ENCODE measurements around the gene RPIA. TPM values are rescaled to one million over a fixed set of nuclear protein-coding genes. Genes with fewer than 3 reads are reported as not detected.

Gene RPIA
- total RNA-seq, 1 donor from 2014 or later = 15.0 TPM

GRCh38 chr2:88660622-88661021 lies 30.9 kb upstream of the RPIA start:
- H3K27ac Mint-ChIP-seq (ENCODE audit: unreplicated experiment) = peak overlapping the region; percentile 89

GRCh38 chr2:88666576-88666975 lies 24.9 kb upstream of the RPIA start:
- H3K4me3 Mint-ChIP-seq (ENCODE audit: unreplicated experiment) = no peak overlapping the region
- no peak for TF ChIP-seq CTCF (IDR thresholded peaks at IDR 0.05)
- H3K36me3 Mint-ChIP-seq (ENCODE audit: unreplicated experiment) = no peaks in the 10 kb centered on the region
- no peak overlapping the region for H3K27ac Mint-ChIP-seq (ENCODE audit: unreplicated experiment)
- H3K4me1 Mint-ChIP-seq (ENCODE audit: unreplicated experiment) = no peaks in the 10 kb centered on the region
- peaks cover 24% of the 10 kb centered on the region for H3K27me3 Mint-ChIP-seq (ENCODE audit: unreplicated experiment)
- no peak for DNase-seq (ENCODE audit: extremely low spot score, unreplicated experiment)
- no peaks in the 10 kb centered on the region for H3K9me3 Mint-ChIP-seq (ENCODE audit: unreplicated experiment)

More at GRCh38 chr2:88660622-88661021, 30.9 kb upstream of the RPIA start:
- Mint-ChIP-seq H3K4me1 (ENCODE audit: unreplicated experiment) (peaks cover 21% of the 10 kb centered on the region), H3K36me3 (ENCODE audit: unreplicated experiment) (no peaks in the 10 kb centered on the region), H3K9me3 (ENCODE audit: unreplicated experiment) (no peaks in the 10 kb centered on the region), H3K27me3 (ENCODE audit: unreplicated experiment) (peaks cover 2% of the 10 kb centered on the region), H3K4me3 (ENCODE audit: unreplicated experiment) (no peak overlapping the region)
- TF ChIP-seq CTCF (IDR thresholded peaks at IDR 0.05) = no peak
- DNase-seq (ENCODE audit: extremely low spot score, unreplicated experiment) = no peak

- H3K4me1 Mint-ChIP-seq (ENCODE audit: unreplicated experiment) = no peaks in the 10 kb centered on the region
- no peak overlapping the region for H3K4me3 Mint-ChIP-seq (ENCODE audit: unreplicated experiment)
- no peaks in the 10 kb centered on the region for H3K9me3 Mint-ChIP-seq (ENCODE audit: unreplicated experiment)
- DNase-seq (ENCODE audit: extremely low spot score, unreplicated experiment) = no peak
- no peak overlapping the region for H3K27ac Mint-ChIP-seq (ENCODE audit: unreplicated experiment)
- H3K36me3 Mint-ChIP-seq (ENCODE audit: unreplicated experiment) = no peaks in the 10 kb centered on the region
- peaks cover 29% of the 10 kb centered on the region for H3K27me3 Mint-ChIP-seq (ENCODE audit: unreplicated experiment)
- no peak for TF ChIP-seq CTCF (IDR thresholded peaks at IDR 0.05)
Measured at GRCh38 chr2:88667219-88667618, 24.3 kb upstream of the RPIA start.

GRCh38 chr2:88668862-88669261 lies 22.6 kb upstream of the RPIA start:
- Mint-ChIP-seq H3K27me3 (ENCODE audit: unreplicated experiment) (peaks cover 39% of the 10 kb centered on the region), H3K9me3 (ENCODE audit: unreplicated experiment) (no peaks in the 10 kb centered on the region), H3K27ac (ENCODE audit: unreplicated experiment) (no peak overlapping the region), H3K4me1 (ENCODE audit: unreplicated experiment) (no peaks in the 10 kb centered on the region), H3K36me3 (ENCODE audit: unreplicated experiment) (no peaks in the 10 kb centered on the region), H3K4me3 (ENCODE audit: unreplicated experiment) (no peak overlapping the region)
- no peak for DNase-seq (ENCODE audit: extremely low spot score, unreplicated experiment)
- TF ChIP-seq CTCF (IDR thresholded peaks at IDR 0.05) = no peak

GRCh38 chr2:88669482-88670214 lies 21.8 kb upstream of the RPIA start:
- peak; percentile 78 for TF ChIP-seq CTCF (IDR thresholded peaks at IDR 0.05)
- DNase-seq (ENCODE audit: extremely low spot score, unreplicated experiment) = no peak
- H3K4me1 Mint-ChIP-seq (ENCODE audit: unreplicated experiment) = no peaks in the 10 kb centered on the region
- H3K9me3 Mint-ChIP-seq (ENCODE audit: unreplicated experiment) = no peaks in the 10 kb centered on the region
- no peak overlapping the region for H3K27ac Mint-ChIP-seq (ENCODE audit: unreplicated experiment)
- no peak overlapping the region for H3K4me3 Mint-ChIP-seq (ENCODE audit: unreplicated experiment)
- H3K27me3 Mint-ChIP-seq (ENCODE audit: unreplicated experiment) = peaks cover 45% of the 10 kb centered on the region
- no peaks in the 10 kb centered on the region for H3K36me3 Mint-ChIP-seq (ENCODE audit: unreplicated experiment)

All from osteocyte (in vitro differentiated cells).